ENCODE data around the gene MYO10. TPM values are rescaled to one million over a fixed set of nuclear protein-coding genes. Genes with fewer than 3 reads are reported as not detected.

Gene MYO10
- total RNA-seq, 4 donors from 2014 or later: 3.4 to 28.7 (median 13.4) TPM

- Histone ChIP-seq H3K36me3 (no peaks in the 10 kb centered on the region), H3K4me1 (peaks cover 0 to 5% of the 10 kb centered on the region in 2 donors), H3K4me3 (no peak overlapping the region), H3K27me3 (no peaks in the 10 kb centered on the region), H3K9me3 (no peaks in the 10 kb centered on the region), H3K27ac (no peak overlapping the region)
- in situ Hi-C loops (cut with MboI; ENCODE audit: low sequenced_read_pairs in 4 of 4) (no loop called here), intact Hi-C loops (cut with DNase I; ENCODE audit: low total_unique reads) (no loop called here)
- DNase-seq (no peak), ATAC-seq (no peak)
- TF ChIP-seq CTCF (IDR thresholded peaks at IDR 0.05 in 4 of 5, conservative IDR thresholded peaks at IDR 0.05 in 1 of 5) (no peak), POLR2A (IDR thresholded peaks at IDR 0.05) (no peak)
Measured at GRCh38 chr5:16849181-16849580, 86.9 kb downstream of the MYO10 start.

DNA sequence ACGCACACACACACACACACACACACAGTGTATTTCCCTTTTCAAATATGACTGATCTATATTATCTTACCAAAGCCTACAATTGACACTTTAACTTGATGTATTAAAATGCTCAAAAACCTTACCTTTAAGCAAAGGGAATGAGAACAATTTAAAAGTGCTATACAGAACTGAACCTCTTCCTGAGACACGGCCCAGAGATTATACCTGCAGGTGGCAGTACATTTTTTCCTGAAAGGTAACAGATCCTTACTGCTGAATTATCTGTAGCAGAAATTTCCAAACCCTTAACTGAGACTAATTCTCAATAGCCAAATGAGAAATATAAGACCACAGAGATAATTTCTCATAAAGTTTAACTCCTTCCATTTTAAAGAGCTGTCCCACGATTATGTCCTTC is 91.1 kb downstream of the MYO10 start:
- no peak for TF ChIP-seq POLR2A (IDR thresholded peaks at IDR 0.05)
- TF ChIP-seq CTCF (IDR thresholded peaks at IDR 0.05 in 4 of 5, conservative IDR thresholded peaks at IDR 0.05 in 1 of 5): no peak
- intact Hi-C loops (cut with DNase I; ENCODE audit: low total_unique reads) (no loop called here), in situ Hi-C loops (cut with MboI; ENCODE audit: low sequenced_read_pairs in 4 of 4) (no loop called here)
- DNase-seq (no peak), ATAC-seq (no peak)
- Histone ChIP-seq H3K4me3 (no peak overlapping the region), H3K9me3 (no peaks in the 10 kb centered on the region), H3K27ac (no peak overlapping the region), H3K4me1 (no peaks in the 10 kb centered on the region), H3K27me3 (no peaks in the 10 kb centered on the region), H3K36me3 (no peaks in the 10 kb centered on the region)

DNA sequence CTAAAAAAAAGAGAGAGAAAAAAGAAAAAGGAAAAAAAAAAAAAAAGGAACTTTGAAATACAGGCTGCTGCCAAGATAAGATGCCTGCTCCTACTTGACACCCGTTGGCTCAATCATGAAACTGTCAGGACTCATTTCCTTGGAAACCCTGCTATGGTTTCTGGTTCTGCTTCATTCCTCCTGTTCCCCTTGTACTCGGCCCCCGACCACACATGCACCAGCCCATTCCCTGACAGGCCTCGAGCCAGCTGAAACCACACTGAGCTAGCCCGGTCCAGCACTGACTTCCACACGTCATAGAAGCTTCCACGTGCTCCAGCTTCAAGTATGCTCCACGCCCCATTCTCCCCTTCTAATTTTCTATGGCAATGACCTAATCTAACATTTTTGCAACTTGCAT is 93.2 kb downstream of the MYO10 start:
- H3K27me3 ChIP-seq: no peaks in the 10 kb centered on the region
- no peaks in the 10 kb centered on the region for H3K36me3 ChIP-seq
- no peaks in the 10 kb centered on the region for H3K9me3 ChIP-seq
- DNase-seq (no peak), ATAC-seq (no peak)
- in situ Hi-C loops (cut with MboI; ENCODE audit: low sequenced_read_pairs in 4 of 4) (no loop called here), intact Hi-C loops (cut with DNase I; ENCODE audit: low total_unique reads) (no loop called here)
- TF ChIP-seq CTCF (IDR thresholded peaks at IDR 0.05 in 4 of 5, conservative IDR thresholded peaks at IDR 0.05 in 1 of 5): no peak
- TF ChIP-seq POLR2A (IDR thresholded peaks at IDR 0.05): no peak
- H3K27ac ChIP-seq: no peak overlapping the region
- H3K4me3 ChIP-seq: no peak overlapping the region
- no peaks in the 10 kb centered on the region for H3K4me1 ChIP-seq

- ATAC-seq (no peak), DNase-seq (no peak)
- H3K9me3 ChIP-seq: no peaks in the 10 kb centered on the region
- H3K36me3 ChIP-seq: no peaks in the 10 kb centered on the region
- in situ Hi-C loops (cut with MboI; ENCODE audit: low sequenced_read_pairs in 4 of 4): no loop called here
- no peaks in the 10 kb centered on the region for H3K27me3 ChIP-seq
- H3K27ac ChIP-seq: no peak overlapping the region
- intact Hi-C loops (cut with DNase I; ENCODE audit: low total_unique reads): no loop called here
- no peak for TF ChIP-seq CTCF (IDR thresholded peaks at IDR 0.05 in 4 of 5, conservative IDR thresholded peaks at IDR 0.05 in 1 of 5)
- no peak for TF ChIP-seq POLR2A (IDR thresholded peaks at IDR 0.05)
- no peaks in the 10 kb centered on the region for H3K4me1 ChIP-seq
- H3K4me3 ChIP-seq: no peak overlapping the region
Measured at GRCh38 chr5:16841416-16841815, 94.7 kb downstream of the MYO10 start.

- DNase-seq (no peak), ATAC-seq (no peak)
- H3K4me1 ChIP-seq: no peaks in the 10 kb centered on the region
- intact Hi-C loops (cut with DNase I; ENCODE audit: low total_unique reads): no loop called here
- no peaks in the 10 kb centered on the region for H3K27me3 ChIP-seq
- H3K27ac ChIP-seq: no peak overlapping the region
- no peak overlapping the region for H3K4me3 ChIP-seq
- H3K36me3 ChIP-seq: no peaks in the 10 kb centered on the region
- no peaks in the 10 kb centered on the region for H3K9me3 ChIP-seq
- in situ Hi-C loops (cut with MboI; ENCODE audit: low sequenced_read_pairs in 4 of 4): no loop called here
- TF ChIP-seq POLR2A (IDR thresholded peaks at IDR 0.05): no peak
- no peak for TF ChIP-seq CTCF (IDR thresholded peaks at IDR 0.05 in 4 of 5, conservative IDR thresholded peaks at IDR 0.05 in 1 of 5)
Measured at GRCh38 chr5:16837305-16837704, 98.8 kb downstream of the MYO10 start.
